ENCODE data around the gene SHISAL1. TPM values are rescaled to one million over a fixed set of nuclear protein-coding genes. Genes with fewer than 3 reads are reported as not detected.

SHISAL1 gene
- total RNA-seq, 2 donors from 2014 or later: 0.42 to 0.95 TPM

DNA sequence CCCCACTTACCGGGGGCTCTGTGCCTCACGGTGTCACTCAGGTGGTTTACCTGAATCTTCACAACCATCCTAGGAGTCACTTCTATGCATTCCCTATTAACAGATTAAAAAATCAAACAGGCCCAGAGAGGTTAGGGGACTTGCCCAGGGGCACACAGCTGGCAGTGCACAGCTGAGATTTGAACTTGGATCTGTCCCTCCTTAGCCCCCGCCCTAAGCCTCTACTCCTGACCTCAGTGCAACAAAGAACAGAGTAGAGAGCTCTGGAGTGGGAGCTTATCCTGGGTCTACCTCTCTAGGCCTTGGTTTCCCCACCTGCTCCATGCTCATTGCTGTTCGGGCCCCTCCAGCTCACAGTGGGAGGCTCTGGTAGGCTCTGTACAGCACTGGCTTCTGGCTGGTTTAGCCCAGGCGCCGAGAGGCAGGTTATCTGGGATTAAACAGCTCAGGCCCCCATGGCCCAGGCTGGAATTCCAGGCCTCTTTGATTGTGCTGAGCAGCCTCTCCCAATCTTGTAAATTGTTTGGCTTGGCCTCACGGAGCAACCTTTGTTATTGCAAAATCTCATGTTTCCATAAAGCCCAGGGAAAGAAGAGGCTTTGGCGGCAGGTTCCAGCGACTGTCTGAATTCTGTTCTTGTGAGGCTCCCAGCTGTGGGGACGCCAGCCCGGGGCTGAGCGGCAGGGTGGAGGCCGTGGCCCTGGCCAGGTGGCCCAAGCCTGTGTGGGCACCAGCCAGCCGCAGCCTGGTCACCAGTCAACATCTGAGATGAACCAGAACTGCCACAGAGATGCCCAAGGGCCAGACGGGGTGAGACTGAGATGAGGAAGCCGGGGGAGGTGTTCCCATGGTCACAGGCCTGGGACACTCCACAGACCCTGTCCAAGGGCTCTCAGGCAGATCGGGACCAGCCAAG lies 28.9 kb upstream of the SHISAL1 start:
- no peaks in the 10 kb centered on the region for H3K36me3 ChIP-seq (ENCODE audit: control insufficient read depth, insufficient read depth, low read length)
- H3K4me1 Mint-ChIP-seq: peaks cover 13% of the 10 kb centered on the region
- H3K27me3 Mint-ChIP-seq (ENCODE audit: insufficient read depth): peaks cover 38% of the 10 kb centered on the region
- H3K27me3 ChIP-seq (ENCODE audit: control insufficient read depth, insufficient read depth, low read length, poor library complexity, severe bottlenecking): peaks cover 11% of the 10 kb centered on the region
- no peak overlapping the region for H3K9ac ChIP-seq (ENCODE audit: extremely low read depth, low read length, poor library complexity, severe bottlenecking)
- H3K27ac ChIP-seq (ENCODE audit: low read depth, low read length): peak overlapping the region; percentile 46
- WGBS, 2 experiments (ENCODE audit: insufficient coverage in 1 of 2, insufficient read length in 1 of 2): 64 to 72% methylated on average over 7 to 17 of the region's 17 CpGs
- H3K9me3 Mint-ChIP-seq: no peaks in the 10 kb centered on the region
- no peak overlapping the region for H3K4me3 ChIP-seq (ENCODE audit: low read length)
- peak overlapping the region; percentile 44 for H3K27ac Mint-ChIP-seq
- H3K4me3 Mint-ChIP-seq: no peak overlapping the region
- H3K9me3 ChIP-seq (ENCODE audit: control insufficient read depth, low read length): no peaks in the 10 kb centered on the region
- peak; percentile 68 for DNase-seq
- TF ChIP-seq, protein P1, sequence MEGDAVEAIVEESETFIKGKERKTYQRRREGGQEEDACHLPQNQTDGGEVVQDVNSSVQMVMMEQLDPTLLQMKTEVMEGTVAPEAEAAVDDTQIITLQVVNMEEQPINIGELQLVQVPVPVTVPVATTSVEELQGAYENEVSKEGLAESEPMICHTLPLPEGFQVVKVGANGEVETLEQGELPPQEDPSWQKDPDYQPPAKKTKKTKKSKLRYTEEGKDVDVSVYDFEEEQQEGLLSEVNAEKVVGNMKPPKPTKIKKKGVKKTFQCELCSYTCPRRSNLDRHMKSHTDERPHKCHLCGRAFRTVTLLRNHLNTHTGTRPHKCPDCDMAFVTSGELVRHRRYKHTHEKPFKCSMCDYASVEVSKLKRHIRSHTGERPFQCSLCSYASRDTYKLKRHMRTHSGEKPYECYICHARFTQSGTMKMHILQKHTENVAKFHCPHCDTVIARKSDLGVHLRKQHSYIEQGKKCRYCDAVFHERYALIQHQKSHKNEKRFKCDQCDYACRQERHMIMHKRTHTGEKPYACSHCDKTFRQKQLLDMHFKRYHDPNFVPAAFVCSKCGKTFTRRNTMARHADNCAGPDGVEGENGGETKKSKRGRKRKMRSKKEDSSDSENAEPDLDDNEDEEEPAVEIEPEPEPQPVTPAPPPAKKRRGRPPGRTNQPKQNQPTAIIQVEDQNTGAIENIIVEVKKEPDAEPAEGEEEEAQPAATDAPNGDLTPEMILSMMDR (conservative IDR thresholded peaks at IDR 0.05): no peak
- H3K4me1 ChIP-seq (ENCODE audit: control insufficient read depth, insufficient read depth, low read length): peaks cover 3% of the 10 kb centered on the region
- no peaks in the 10 kb centered on the region for H3K36me3 Mint-ChIP-seq (ENCODE audit: low read depth)

DNA sequence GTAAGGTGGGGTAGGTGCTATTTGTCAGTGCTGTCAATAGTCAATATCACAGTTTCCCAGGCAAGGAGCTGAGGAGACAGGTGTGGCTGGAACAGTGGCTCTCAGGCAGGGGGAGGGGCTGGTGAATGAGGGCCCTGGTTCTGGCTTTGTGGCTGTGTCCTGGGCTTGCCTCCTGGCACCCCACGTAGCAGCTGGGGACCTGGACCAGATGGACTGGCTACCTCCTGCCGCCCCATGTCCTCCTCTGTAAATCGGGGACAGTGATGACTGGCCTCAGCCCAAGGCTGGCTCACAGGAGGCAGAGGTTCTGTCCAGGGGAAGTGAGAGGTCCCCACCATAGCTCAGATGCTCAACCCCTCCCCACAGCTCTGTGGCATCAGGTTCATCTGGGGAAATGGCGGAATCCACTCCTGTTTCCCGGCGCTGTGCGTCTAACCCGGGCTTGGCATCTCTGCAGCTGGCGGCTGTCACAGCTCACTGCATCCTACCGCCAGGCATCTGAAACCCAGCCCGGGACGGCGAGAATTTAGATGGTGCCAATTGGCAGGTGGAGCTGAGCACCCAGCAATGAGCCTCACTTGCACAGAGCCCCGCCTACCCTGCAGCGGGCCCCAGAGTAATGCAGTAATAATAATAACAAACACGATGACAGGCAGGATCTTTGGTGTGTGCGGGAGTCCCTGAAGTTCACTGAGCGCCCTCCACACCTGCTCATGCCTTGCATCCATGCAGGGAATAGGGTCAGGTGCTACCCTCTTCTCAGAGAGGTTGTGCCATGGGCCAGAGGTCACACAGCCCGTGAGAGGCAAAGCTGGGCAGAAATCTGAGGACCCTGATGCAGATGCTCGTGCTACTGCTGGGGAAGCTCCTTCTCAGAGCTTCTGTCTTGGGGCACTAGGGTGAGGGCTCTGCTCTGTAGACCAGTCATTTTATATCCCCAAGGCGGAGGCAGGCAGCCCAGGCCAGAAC lies 27.8 kb upstream of the SHISAL1 start:
- Histone ChIP-seq H3K4me3 (ENCODE audit: low read length) (no peak overlapping the region), H3K9me3 (ENCODE audit: control insufficient read depth, low read length) (no peaks in the 10 kb centered on the region), H3K4me1 (ENCODE audit: control insufficient read depth, insufficient read depth, low read length) (peaks cover 3% of the 10 kb centered on the region), H3K27ac (ENCODE audit: low read depth, low read length) (no peak overlapping the region), H3K9ac (ENCODE audit: extremely low read depth, low read length, poor library complexity, severe bottlenecking) (no peak overlapping the region), H3K27me3 (ENCODE audit: control insufficient read depth, insufficient read depth, low read length, poor library complexity, severe bottlenecking) (peaks cover 9% of the 10 kb centered on the region), H3K36me3 (ENCODE audit: control insufficient read depth, insufficient read depth, low read length) (no peaks in the 10 kb centered on the region)
- DNase-seq: no peak
- Mint-ChIP-seq H3K4me1 (peaks cover 11% of the 10 kb centered on the region), H3K4me3 (no peak overlapping the region), H3K9me3 (no peaks in the 10 kb centered on the region), H3K27me3 (ENCODE audit: insufficient read depth) (peaks cover 29% of the 10 kb centered on the region), H3K36me3 (ENCODE audit: low read depth) (no peaks in the 10 kb centered on the region), H3K27ac (no peak overlapping the region)
- 92 to 94% methylated on average over 20 to 21 of the region's 21 CpGs for WGBS, 2 experiments (ENCODE audit: insufficient coverage in 1 of 2, insufficient read length in 1 of 2)
- TF ChIP-seq, protein P1 (conservative IDR thresholded peaks at IDR 0.05): no peak

GRCh38 chr22:44338906-44339305 lies 26.2 kb upstream of the SHISAL1 start:
- 88 to 100% methylated on average over 1 to 2 of the region's 2 CpGs for WGBS, 2 experiments (ENCODE audit: insufficient coverage in 1 of 2, insufficient read length in 1 of 2)
- H3K27me3 ChIP-seq (ENCODE audit: control insufficient read depth, insufficient read depth, low read length, poor library complexity, severe bottlenecking): peaks cover 16% of the 10 kb centered on the region
- no peak overlapping the region for H3K9ac ChIP-seq (ENCODE audit: extremely low read depth, low read length, poor library complexity, severe bottlenecking)
- peak overlapping the region; percentile 48 for H3K27ac Mint-ChIP-seq
- H3K36me3 Mint-ChIP-seq (ENCODE audit: low read depth): no peaks in the 10 kb centered on the region
- no peak overlapping the region for H3K4me3 Mint-ChIP-seq
- no peaks in the 10 kb centered on the region for H3K36me3 ChIP-seq (ENCODE audit: control insufficient read depth, insufficient read depth, low read length)
- no peak overlapping the region for H3K4me3 ChIP-seq (ENCODE audit: low read length)
- no peak for DNase-seq
- H3K4me1 Mint-ChIP-seq: peaks cover 7% of the 10 kb centered on the region
- H3K27me3 Mint-ChIP-seq (ENCODE audit: insufficient read depth): peaks cover 22% of the 10 kb centered on the region
- TF ChIP-seq, protein P1 (conservative IDR thresholded peaks at IDR 0.05): no peak
- H3K9me3 Mint-ChIP-seq: no peaks in the 10 kb centered on the region
- no peak overlapping the region for H3K27ac ChIP-seq (ENCODE audit: low read depth, low read length)
- H3K9me3 ChIP-seq (ENCODE audit: control insufficient read depth, low read length): no peaks in the 10 kb centered on the region
- H3K4me1 ChIP-seq (ENCODE audit: control insufficient read depth, insufficient read depth, low read length): peaks cover 3% of the 10 kb centered on the region

All from endodermal cell (in vitro differentiated cells).